HG03095 (cell line): ENCODE results near the gene CTIF.

Source experiments
- ATAC-seq: cut with Tn5 transposase; IDR thresholded peaks from one replicate; pipeline ENCODE4 v1.9.1; 2021; ENCODE audit warnings: moderate library complexity; ENCODE audit not compliant: unreplicated experiment

The CTIF gene

GRCh38 chr18:48531908-48532307 is 6.9 kb upstream of the CTIF start:
- no peak for ATAC-seq

GRCh38 chr18:48533340-48534070 is 5.3 kb upstream of the CTIF start:
- no peak for ATAC-seq

GRCh38 chr18:48534364-48534763 is 4.5 kb upstream of the CTIF start:
- ATAC-seq, result no peak

- ATAC-seq, result no peak
Measured at GRCh38 chr18:48535956-48536355, 2.9 kb upstream of the CTIF start.

- ATAC-seq, result no peak
Measured at GRCh38 chr18:48536516-48536915, 2.3 kb upstream of the CTIF start.

GRCh38 chr18:48539406-48540250 is 797 bp downstream of the CTIF start:
- no peak for ATAC-seq

GRCh38 chr18:48540251-48541025 is 1.6 kb downstream of the CTIF start:
- peak; percentile 35 for ATAC-seq

GRCh38 chr18:48541026-48541746 is 2.4 kb downstream of the CTIF start:
- ATAC-seq, result peak; percentile 49

GRCh38 chr18:48541747-48542400 is 3.0 kb downstream of the CTIF start:
- no peak for ATAC-seq

- ATAC-seq, result no peak
Measured at GRCh38 chr18:48542513-48543181, 3.8 kb downstream of the CTIF start.

GRCh38 chr18:48543228-48543627 is 4.4 kb downstream of the CTIF start:
- ATAC-seq, result no peak

- no peak for ATAC-seq
Measured at GRCh38 chr18:48544116-48544515, 5.3 kb downstream of the CTIF start.

GRCh38 chr18:48544661-48545415 is 6.0 kb downstream of the CTIF start:
- no peak for ATAC-seq

GRCh38 chr18:48545757-48546321 is 7.0 kb downstream of the CTIF start:
- no peak for ATAC-seq

GRCh38 chr18:48546396-48546795 is 7.6 kb downstream of the CTIF start:
- ATAC-seq, result no peak

GRCh38 chr18:48547531-48547981 is 8.7 kb downstream of the CTIF start:
- no peak for ATAC-seq

- no peak for ATAC-seq
Measured at GRCh38 chr18:48548011-48548771, 9.4 kb downstream of the CTIF start.

- ATAC-seq, result no peak
Measured at GRCh38 chr18:48548921-48549320, 10.1 kb downstream of the CTIF start.
